ENCODE measurements around the gene CALHM1.

- TF ChIP-seq CTCF (IDR thresholded peaks at IDR 0.05) (no peak), POLR2A (IDR thresholded peaks at IDR 0.05) (no peak), POLR2AphosphoS5 (IDR thresholded peaks at IDR 0.05) (no peak), EP300 (IDR thresholded peaks at IDR 0.05) (no peak)
Measured at GRCh38 chr10:103427866-103428265, 30.8 kb downstream of the CALHM1 start.
